T-helper 2 cell treated with Interferon-gamma antibody and Interleukin-4, amounts not matched to agents 5 μg/mL and 100 μg/mL, for 36 hours (primary cell): ENCODE measurements around the gene VIPR2.

ENCODE experiments used
- DNase-seq: peaks from one replicate; pipeline ENCODE4 v3.0.0; 2021; ENCODE audit warnings: low spot score
- H3K27ac Mint-ChIP-seq: one replicate; pipeline ENCODE4 v1.8.0; 2021; ENCODE audit warnings: mild to moderate bottlenecking, mixed read lengths
- H3K27me3 Mint-ChIP-seq: one replicate; pipeline ENCODE4 v1.8.0; 2021; ENCODE audit warnings: low read depth, mixed read lengths
- H3K36me3 Mint-ChIP-seq: one replicate; pipeline ENCODE4 v1.8.0; 2021; ENCODE audit warnings: low read depth, mixed read lengths
- H3K4me1 Mint-ChIP-seq: one replicate; pipeline ENCODE4 v1.8.0; 2021; ENCODE audit warnings: low read depth, mixed read lengths
- H3K4me3 Mint-ChIP-seq: one replicate; pipeline ENCODE4 v1.8.0; 2022; ENCODE audit warnings: mild to moderate bottlenecking, moderate library complexity, mixed read lengths
- H3K9me3 Mint-ChIP-seq: one replicate; pipeline ENCODE4 v1.8.0; 2021; ENCODE audit warnings: mixed read lengths

The VIPR2 gene

DNA sequence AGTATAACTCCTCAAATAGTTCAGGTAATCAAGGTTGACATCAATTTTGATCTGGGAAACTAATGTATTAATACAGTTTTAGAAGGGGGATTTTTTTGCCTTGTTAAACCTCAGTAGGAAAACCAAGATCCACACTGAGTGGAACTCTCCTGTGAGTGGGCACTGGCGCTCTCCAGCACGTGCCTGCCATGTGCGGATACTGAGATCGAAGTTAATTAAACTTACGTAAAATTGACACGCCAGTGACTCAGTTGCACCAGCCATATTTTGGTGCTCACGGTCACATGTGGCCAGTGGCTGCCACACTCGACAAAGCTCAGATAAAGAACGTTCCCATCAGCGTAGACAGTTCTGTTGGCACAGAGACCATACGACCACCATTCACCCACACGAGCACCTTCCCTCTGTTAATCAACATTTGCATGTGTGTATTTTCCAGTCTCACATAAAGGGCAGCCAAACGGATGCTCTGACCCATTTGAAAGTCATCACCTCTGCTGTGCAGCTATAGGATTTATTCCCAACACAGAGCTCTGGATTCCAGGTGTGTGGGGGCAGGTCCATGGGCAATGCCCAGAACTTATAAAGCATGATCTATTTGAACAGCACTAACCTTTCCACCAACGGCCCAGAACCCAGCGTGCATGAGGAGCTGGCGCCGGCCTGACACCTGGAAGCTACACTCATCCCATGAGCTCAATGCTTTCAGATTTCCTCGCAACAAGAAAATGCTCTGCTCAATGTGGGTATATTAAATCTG lies 77.7 kb downstream of the VIPR2 start:
- Mint-ChIP-seq H3K36me3 (no peaks in the 10 kb centered on the region), H3K4me1 (peaks cover 30% of the 10 kb centered on the region), H3K9me3 (no peaks in the 10 kb centered on the region), H3K27me3 (no peaks in the 10 kb centered on the region), H3K27ac (no peak overlapping the region), H3K4me3 (no peak overlapping the region)
- DNase-seq, result no peak

DNA sequence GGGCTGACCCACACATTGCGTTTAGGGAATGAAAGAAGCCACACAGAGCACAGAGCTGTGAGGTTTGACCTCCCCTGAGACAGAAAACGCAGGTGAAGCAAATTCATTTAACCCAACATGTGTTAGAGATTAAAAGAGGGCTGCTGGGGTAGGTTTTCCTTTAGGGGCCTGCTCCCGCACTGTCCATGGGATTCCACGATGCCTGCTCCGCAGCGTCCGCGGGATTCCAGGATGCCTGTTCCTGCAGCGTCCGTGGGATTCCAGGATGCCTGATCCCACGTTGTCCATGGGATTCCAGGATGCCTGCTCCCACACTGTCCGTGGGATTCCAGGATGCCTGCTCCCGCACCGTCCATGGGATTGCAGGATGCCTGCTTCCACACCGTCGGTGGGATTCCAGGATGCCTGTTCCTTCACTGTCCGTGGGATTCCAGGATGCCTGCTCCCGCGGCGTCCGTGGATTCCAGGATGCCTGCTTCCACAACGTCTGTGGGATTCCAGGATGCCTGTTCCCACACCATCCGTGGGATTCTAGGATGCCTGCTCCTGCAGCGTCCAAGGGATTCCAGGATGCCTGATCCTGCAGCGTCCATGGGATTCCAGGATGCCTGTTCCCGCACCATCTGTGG lies 78.7 kb downstream of the VIPR2 start:
- DNase-seq, result no peak
- H3K4me1 Mint-ChIP-seq, result peaks cover 26% of the 10 kb centered on the region
- H3K27ac Mint-ChIP-seq, result no peak overlapping the region
- no peaks in the 10 kb centered on the region for H3K27me3 Mint-ChIP-seq
- no peak overlapping the region for H3K4me3 Mint-ChIP-seq
- no peaks in the 10 kb centered on the region for H3K9me3 Mint-ChIP-seq
- H3K36me3 Mint-ChIP-seq, result no peaks in the 10 kb centered on the region

- Mint-ChIP-seq H3K4me3 (no peak overlapping the region), H3K9me3 (no peaks in the 10 kb centered on the region), H3K4me1 (peaks cover 17% of the 10 kb centered on the region), H3K36me3 (no peaks in the 10 kb centered on the region), H3K27ac (no peak overlapping the region), H3K27me3 (no peaks in the 10 kb centered on the region)
- DNase-seq, result no peak
These were observed 79.7 kb downstream of the VIPR2 start for GRCh38 chr7:159064816-159065510.

- Mint-ChIP-seq H3K4me1 (peaks cover 12% of the 10 kb centered on the region), H3K27me3 (no peaks in the 10 kb centered on the region), H3K27ac (no peak overlapping the region), H3K9me3 (no peaks in the 10 kb centered on the region), H3K36me3 (no peaks in the 10 kb centered on the region), H3K4me3 (no peak overlapping the region)
- no peak for DNase-seq
These were observed 80.4 kb downstream of the VIPR2 start for GRCh38 chr7:159064121-159064815.

GRCh38 chr7:159063046-159063840 lies 81.4 kb downstream of the VIPR2 start:
- no peaks in the 10 kb centered on the region for H3K27me3 Mint-ChIP-seq
- peaks cover 10% of the 10 kb centered on the region for H3K4me1 Mint-ChIP-seq
- H3K27ac Mint-ChIP-seq, result no peak overlapping the region
- H3K36me3 Mint-ChIP-seq, result no peaks in the 10 kb centered on the region
- no peak for DNase-seq
- H3K9me3 Mint-ChIP-seq, result no peaks in the 10 kb centered on the region
- H3K4me3 Mint-ChIP-seq, result no peak overlapping the region

GRCh38 chr7:159062569-159062968 lies 82.1 kb downstream of the VIPR2 start:
- Mint-ChIP-seq H3K27me3 (no peaks in the 10 kb centered on the region), H3K36me3 (no peaks in the 10 kb centered on the region), H3K9me3 (no peaks in the 10 kb centered on the region), H3K4me1 (peaks cover 4% of the 10 kb centered on the region), H3K4me3 (no peak overlapping the region), H3K27ac (no peak overlapping the region)
- no peak for DNase-seq

- no peaks in the 10 kb centered on the region for H3K27me3 Mint-ChIP-seq
- peaks cover 6% of the 10 kb centered on the region for H3K4me1 Mint-ChIP-seq
- H3K27ac Mint-ChIP-seq, result no peak overlapping the region
- H3K36me3 Mint-ChIP-seq, result no peaks in the 10 kb centered on the region
- no peak overlapping the region for H3K4me3 Mint-ChIP-seq
- no peak for DNase-seq
- H3K9me3 Mint-ChIP-seq, result no peaks in the 10 kb centered on the region
These were observed 82.9 kb downstream of the VIPR2 start for GRCh38 chr7:159061674-159062212.

DNA sequence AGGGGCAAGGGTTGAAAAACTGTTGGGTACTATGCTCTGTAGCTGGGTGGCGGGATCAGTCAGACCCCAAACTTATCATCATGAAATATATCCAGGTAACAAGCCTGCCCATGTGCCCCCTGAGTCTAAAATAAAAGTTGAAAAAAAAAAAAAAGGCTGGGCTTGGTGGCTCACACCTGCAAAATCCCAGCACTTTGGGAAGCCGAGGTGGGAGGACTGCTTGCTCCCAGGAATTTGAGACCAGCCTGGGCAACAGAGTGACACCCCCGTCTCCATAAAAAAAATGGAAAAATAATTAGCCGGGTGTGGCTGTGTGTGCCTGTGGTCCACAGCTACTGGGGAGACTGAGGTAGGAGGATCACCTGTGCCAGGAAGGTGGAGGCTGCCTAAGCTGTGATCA lies 83.5 kb downstream of the VIPR2 start:
- Mint-ChIP-seq H3K9me3 (no peaks in the 10 kb centered on the region), H3K4me1 (peaks cover 6% of the 10 kb centered on the region), H3K4me3 (no peak overlapping the region), H3K27me3 (no peaks in the 10 kb centered on the region), H3K36me3 (no peaks in the 10 kb centered on the region), H3K27ac (no peak overlapping the region)
- no peak for DNase-seq

- H3K4me1 Mint-ChIP-seq, result peaks cover 6% of the 10 kb centered on the region
- peaks cover 3% of the 10 kb centered on the region for H3K36me3 Mint-ChIP-seq
- H3K27me3 Mint-ChIP-seq, result no peaks in the 10 kb centered on the region
- H3K27ac Mint-ChIP-seq, result no peak overlapping the region
- DNase-seq, result no peak
- H3K4me3 Mint-ChIP-seq, result no peak overlapping the region
- H3K9me3 Mint-ChIP-seq, result no peaks in the 10 kb centered on the region
These were observed 84.2 kb downstream of the VIPR2 start for GRCh38 chr7:159060440-159060839.

DNA sequence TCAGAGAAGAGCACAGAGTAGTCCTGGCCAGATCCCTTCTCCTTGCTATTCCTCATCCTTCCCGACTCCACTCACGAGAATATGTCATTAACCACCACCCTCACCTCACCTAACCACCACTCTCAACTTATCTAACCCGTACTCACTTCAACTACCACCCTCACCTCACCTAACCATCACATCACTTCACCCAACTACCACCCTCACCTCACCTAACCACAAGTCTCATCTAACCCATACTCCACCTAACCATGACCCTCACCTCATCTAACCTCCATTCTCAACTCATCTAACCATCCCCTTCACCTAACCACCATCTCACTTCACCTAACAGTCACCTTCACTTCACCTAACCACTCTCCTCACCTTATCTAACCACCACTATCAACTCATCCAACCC lies 85.0 kb downstream of the VIPR2 start:
- Mint-ChIP-seq H3K4me3 (no peak overlapping the region), H3K27ac (no peak overlapping the region), H3K36me3 (peaks cover 3% of the 10 kb centered on the region), H3K9me3 (no peaks in the 10 kb centered on the region), H3K4me1 (peaks cover 6% of the 10 kb centered on the region), H3K27me3 (no peaks in the 10 kb centered on the region)
- no peak for DNase-seq

DNA sequence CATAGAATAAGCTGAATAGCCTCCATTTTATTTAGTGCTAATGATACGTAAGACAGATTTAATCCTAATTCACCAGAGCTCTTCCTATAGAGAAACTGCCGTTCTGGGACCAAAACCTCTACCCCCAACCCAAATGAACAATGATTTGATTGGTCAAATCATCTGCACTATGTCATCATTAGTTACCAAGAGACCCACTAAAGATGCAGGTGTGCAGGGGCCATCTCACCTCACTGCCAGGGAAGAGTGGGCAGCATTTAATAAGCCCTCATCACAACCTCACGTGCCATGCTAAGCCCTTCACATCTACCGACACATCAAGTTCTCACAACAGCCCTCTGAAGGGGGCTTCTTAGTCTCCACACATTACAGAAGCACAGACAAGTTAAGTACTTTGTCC lies 87.0 kb downstream of the VIPR2 start:
- Mint-ChIP-seq H3K36me3 (peaks cover 7% of the 10 kb centered on the region), H3K4me3 (no peak overlapping the region), H3K27ac (no peak overlapping the region), H3K27me3 (no peaks in the 10 kb centered on the region), H3K4me1 (peaks cover 10% of the 10 kb centered on the region), H3K9me3 (no peaks in the 10 kb centered on the region)
- no peak for DNase-seq

GRCh38 chr7:159056737-159057136 lies 87.9 kb downstream of the VIPR2 start:
- Mint-ChIP-seq H3K36me3 (peaks cover 9% of the 10 kb centered on the region), H3K27me3 (no peaks in the 10 kb centered on the region), H3K27ac (no peak overlapping the region), H3K9me3 (no peaks in the 10 kb centered on the region), H3K4me1 (peaks cover 17% of the 10 kb centered on the region), H3K4me3 (no peak overlapping the region)
- no peak for DNase-seq

DNA sequence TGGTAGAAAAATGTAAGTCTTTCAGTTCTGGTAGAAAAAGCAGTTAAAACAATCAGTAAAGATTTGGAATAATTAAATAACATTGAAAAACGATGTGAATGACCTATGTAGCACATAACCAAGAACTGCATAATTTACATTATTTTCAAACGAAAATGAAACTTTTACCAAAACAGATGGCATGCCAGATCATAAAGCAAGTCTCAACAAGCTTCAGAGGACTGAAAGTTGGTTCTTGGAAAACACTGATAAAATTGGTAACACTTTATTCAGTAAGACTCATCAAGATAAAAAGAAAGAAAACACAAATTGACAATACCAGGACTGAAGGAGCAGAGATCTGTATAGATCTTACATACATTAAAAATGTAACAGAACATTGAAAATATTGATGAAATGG lies 92.8 kb downstream of the VIPR2 start:
- H3K27ac Mint-ChIP-seq, result peak overlapping the region; percentile 86
- peaks cover 13% of the 10 kb centered on the region for H3K36me3 Mint-ChIP-seq
- peaks cover 4% of the 10 kb centered on the region for H3K27me3 Mint-ChIP-seq
- H3K9me3 Mint-ChIP-seq, result no peaks in the 10 kb centered on the region
- H3K4me1 Mint-ChIP-seq, result peaks cover 41% of the 10 kb centered on the region
- peak overlapping the region; percentile 63 for H3K4me3 Mint-ChIP-seq
- DNase-seq, result no peak
